Thymus (tissue), 11 donors: Measurements from ENCODE around the gene EME2. TPM values are rescaled to one million over a fixed set of nuclear protein-coding genes. Genes with fewer than 3 reads are reported as not detected.
"Not testable (repeated sequence)": the region's sequence is repeated elsewhere in the genome, so short reads cannot be mapped to it uniquely, and the experiment has no call there.

ENCODE experiments used
- DNase-seq, 9 donors: peaks; one replicate each; pipeline ENCODE4 v3.0.0-alpha.2; 2013; ENCODE audit warnings: low spot score in 9 of 9, low read depth in 6 of 9, missing footprints in 1 of 9
- H3K27ac ChIP-seq, 2 donors: one replicate each; pipeline ENCODE4 v1.5.1; 2013; ENCODE audit warnings: control low read depth in 1 of 2, low read depth in 1 of 2, low read length in 1 of 2, mild to moderate bottlenecking in 1 of 2, moderate library complexity in 1 of 2
- H3K27me3 ChIP-seq, 2 donors: one replicate each; pipeline ENCODE4 v1.5.1; 2013; ENCODE audit warnings: low read length in 1 of 2; ENCODE audit not compliant: control insufficient read depth in 2 of 2, insufficient read depth in 1 of 2
- H3K36me3 ChIP-seq, 2 donors: one replicate each; pipeline ENCODE4 v1.5.1; 2013; ENCODE audit warnings: low read length in 1 of 2, mild to moderate bottlenecking in 1 of 2, moderate library complexity in 1 of 2; ENCODE audit not compliant: control insufficient read depth in 2 of 2, insufficient read depth in 2 of 2
- H3K4me1 ChIP-seq, 2 donors: one replicate each; pipeline ENCODE4 v1.5.1; 2013; ENCODE audit warnings: low read length in 2 of 2; ENCODE audit not compliant: control insufficient read depth in 2 of 2, insufficient read depth in 2 of 2
- H3K4me3 ChIP-seq, 2 donors: one replicate each; pipeline ENCODE4 v1.5.1; 2013; ENCODE audit warnings: low read length in 2 of 2, control low read depth in 1 of 2, mild to moderate bottlenecking in 1 of 2
- H3K9me3 ChIP-seq, 2 donors: one replicate each; pipeline ENCODE4 v1.5.1; 2013; ENCODE audit warnings: low read length in 1 of 2, mild to moderate bottlenecking in 1 of 2; ENCODE audit not compliant: control insufficient read depth in 2 of 2, insufficient read depth in 1 of 2
- WGBS: extraction: QIAGEN DNeasy Blood & Tissue Kit; methylation state at CpG from one replicate; pipeline ENCODE4 v1.1.7; 2013; 5-methylcytosine and 5-hydroxymethylcytosine counted together
- polyA plus RNA-seq: library from polyadenylated mRNA; stranded (reverse); fragments of 200-250 nt; gene quantifications from one replicate; pipeline ENCODE4 v1.2.3, GENCODE V29; 2013
- total RNA-seq: library from RNA; stranded (reverse); fragments of 120-200 nt; gene quantifications from one replicate; pipeline ENCODE4 v1.2.4, GENCODE V29; 2013
- donor health status: healthy.

The EME2 gene
- total and polyA plus RNA-seq, 2 donors, result 6.1 to 13.1 TPM

DNA sequence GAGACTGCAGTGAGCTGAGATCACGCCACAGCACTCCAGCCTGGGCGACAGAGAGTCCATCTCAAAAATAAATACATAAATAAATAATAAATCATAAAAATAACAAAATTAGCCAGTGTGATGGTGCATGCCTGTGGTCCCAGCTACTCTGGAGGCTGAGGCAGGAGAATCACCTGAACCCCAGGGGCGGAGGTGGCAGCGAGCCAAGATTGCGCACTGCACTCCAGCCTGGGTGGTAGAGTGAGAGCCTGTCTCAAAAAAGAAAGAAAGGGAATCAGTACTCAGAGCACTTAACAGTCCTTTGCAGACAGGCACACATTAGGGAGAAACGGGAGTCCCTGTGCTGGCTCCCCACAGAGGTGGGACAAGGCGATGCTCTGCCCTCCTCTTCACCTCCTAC, 41.5 kb upstream of the EME2 start:
- Histone ChIP-seq H3K36me3 (peaks cover 67 to 84% of the 10 kb centered on the region in 2 donors), H3K4me1 (no peaks in the 10 kb centered on the region), H3K9me3 (peaks cover 4 to 22% of the 10 kb centered on the region in 2 donors), H3K4me3 (no peak overlapping the region), H3K27ac (no peak overlapping the region), H3K27me3 (no peaks in the 10 kb centered on the region)
- no peak for DNase-seq
- WGBS, result over 99% methylated on average over 7 of the region's 7 CpGs

DNA sequence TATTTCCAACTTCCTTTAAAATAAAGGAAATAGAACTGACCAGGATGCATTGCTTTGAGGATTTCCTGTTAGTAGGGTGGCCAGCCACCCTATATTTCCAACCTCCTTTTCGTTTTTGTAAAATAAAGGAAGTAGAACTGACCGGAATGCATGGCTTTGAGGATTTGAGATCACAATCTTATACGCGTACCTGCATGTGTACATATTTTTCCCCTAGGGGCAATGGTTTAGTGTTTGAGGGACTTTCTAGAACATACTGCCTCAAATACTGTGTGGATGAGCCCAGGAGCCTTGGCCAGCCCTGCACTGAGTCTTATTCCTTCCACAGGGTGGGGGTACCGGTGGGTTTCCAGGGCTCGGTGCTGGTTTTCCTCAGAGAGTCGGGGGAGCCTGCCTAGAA, 41.0 kb upstream of the EME2 start:
- WGBS, result 82% methylated on average over 7 of the region's 7 CpGs
- Histone ChIP-seq H3K4me1 (no peaks in the 10 kb centered on the region), H3K27me3 (no peaks in the 10 kb centered on the region), H3K27ac (no peak overlapping the region), H3K36me3 (peaks cover 62 to 79% of the 10 kb centered on the region in 2 donors), H3K9me3 (peaks cover 4 to 26% of the 10 kb centered on the region in 2 donors), H3K4me3 (no peak overlapping the region)
- no peak for DNase-seq

GRCh38 chr16:1732071-1732470, 40.5 kb upstream of the EME2 start:
- peaks cover 4 to 29% of the 10 kb centered on the region in 2 donors for H3K9me3 ChIP-seq
- H3K27ac ChIP-seq, result no peak overlapping the region
- H3K4me3 ChIP-seq, result no peak overlapping the region
- peaks cover 61 to 74% of the 10 kb centered on the region in 2 donors for H3K36me3 ChIP-seq
- no peaks in the 10 kb centered on the region for H3K27me3 ChIP-seq
- DNase-seq, result no peak
- WGBS, result 95% methylated on average over 14 of the region's 14 CpGs
- no peaks in the 10 kb centered on the region for H3K4me1 ChIP-seq

DNA sequence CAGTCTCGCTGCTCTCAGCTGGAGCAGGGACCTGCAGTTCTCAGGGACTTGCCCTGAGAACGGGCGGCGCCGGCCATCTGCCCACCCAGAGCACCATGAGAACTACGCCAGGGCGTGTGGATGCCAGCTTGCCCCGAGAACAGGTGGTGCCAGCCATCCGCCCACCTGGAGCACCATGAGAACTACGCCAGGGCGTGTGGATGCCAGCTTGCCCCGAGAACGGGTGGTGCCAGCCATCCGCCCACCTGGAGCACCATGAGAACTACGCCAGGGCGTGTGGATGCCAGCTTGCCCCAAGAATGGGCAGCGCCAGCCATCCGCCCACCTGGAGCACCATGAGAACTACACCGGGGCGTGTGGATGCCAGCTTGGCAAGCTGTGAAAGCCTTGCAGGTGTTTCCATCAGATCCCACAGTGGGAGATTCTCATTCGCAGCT, 40.0 kb upstream of the EME2 start:
- peaks cover 4 to 29% of the 10 kb centered on the region in 2 donors for H3K9me3 ChIP-seq
- H3K4me3 ChIP-seq, H3K27me3 ChIP-seq, H3K4me1 ChIP-seq, DNase-seq, H3K27ac ChIP-seq: not testable (repeated sequence)
- 97% methylated on average over 21 of the region's 21 CpGs for WGBS
- H3K36me3 ChIP-seq, result peaks cover 56 to 69% of the 10 kb centered on the region in 2 donors

DNA sequence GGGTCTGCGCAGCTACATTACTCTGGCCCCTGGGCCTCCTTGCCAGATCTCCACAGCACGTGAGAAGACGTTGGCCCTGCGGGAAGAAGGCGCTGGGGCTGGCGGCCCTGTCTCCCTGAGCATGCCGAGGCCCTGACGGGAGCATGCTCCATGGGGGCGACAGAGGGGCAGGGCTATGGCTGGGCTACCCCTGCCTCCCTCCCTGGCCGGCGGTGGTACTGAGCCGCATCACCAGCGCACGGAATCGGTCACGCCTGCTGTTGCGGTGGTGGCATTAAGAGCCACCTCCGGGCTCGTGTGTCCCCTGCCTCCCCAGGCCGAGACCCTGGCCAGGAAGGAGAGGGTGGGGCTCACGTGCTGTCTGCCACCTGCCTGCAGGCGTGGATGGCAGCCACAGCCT, 38.5 kb upstream of the EME2 start:
- H3K4me3 ChIP-seq, result no peak overlapping the region
- H3K9me3 ChIP-seq, result peaks cover 4 to 42% of the 10 kb centered on the region in 2 donors
- no peaks in the 10 kb centered on the region for H3K4me1 ChIP-seq
- no peaks in the 10 kb centered on the region for H3K27me3 ChIP-seq
- no peak for DNase-seq
- peaks cover 43 to 53% of the 10 kb centered on the region in 2 donors for H3K36me3 ChIP-seq
- H3K27ac ChIP-seq, result no peak overlapping the region
- 98% methylated on average over 22 of the region's 22 CpGs for WGBS

DNA sequence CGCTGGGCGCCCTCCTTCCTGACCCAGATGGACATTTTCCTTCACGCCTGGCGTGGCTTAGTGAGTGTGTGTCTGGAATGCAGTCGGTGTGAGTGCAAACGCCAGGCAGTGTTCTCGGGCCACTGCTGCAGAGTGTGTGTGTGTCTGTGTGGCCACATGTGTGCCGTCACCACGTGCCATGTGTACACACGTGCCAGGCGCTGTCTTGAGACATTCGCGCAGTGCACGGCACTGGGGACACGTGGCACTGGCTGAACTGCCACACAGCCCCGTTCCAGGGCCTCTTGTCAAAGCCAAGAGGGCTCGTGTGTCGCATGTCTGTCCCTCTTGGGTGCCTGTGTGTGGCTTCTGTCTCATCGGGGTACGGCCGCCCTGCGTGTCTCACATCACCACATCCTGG, 37.8 kb upstream of the EME2 start:
- no peaks in the 10 kb centered on the region for H3K27me3 ChIP-seq
- H3K27ac ChIP-seq, result no peak overlapping the region
- H3K4me3 ChIP-seq, result no peak overlapping the region
- peaks cover 38 to 47% of the 10 kb centered on the region in 2 donors for H3K36me3 ChIP-seq
- H3K4me1 ChIP-seq, result no peaks in the 10 kb centered on the region
- WGBS, result 98% methylated on average over 22 of the region's 22 CpGs
- H3K9me3 ChIP-seq, result peaks cover 6 to 49% of the 10 kb centered on the region in 2 donors
- DNase-seq, result no peak

DNA sequence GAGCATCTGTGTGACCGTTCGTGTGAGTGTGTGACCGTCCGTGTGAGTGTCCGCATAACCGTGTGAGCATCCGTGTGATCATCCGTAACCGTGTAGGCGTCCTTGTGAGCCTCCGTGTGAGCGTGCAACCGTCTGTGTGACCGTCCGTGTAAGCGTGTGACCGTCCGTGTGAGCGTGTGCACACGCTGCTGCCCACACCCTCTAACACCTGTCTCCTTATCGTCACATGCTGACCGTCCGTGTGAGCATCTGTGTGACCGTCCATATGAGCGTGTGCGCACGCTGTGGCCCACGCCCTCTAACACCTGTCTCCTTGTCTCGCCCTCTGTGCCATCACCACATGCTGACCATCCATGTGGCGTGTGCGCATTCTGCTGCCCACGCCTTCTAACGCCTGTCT, 32.4 kb upstream of the EME2 start:
- 98% methylated on average over 33 of the region's 33 CpGs for WGBS
- Histone ChIP-seq H3K9me3 (peaks cover 4 to 42% of the 10 kb centered on the region in 2 donors), H3K36me3 (peaks cover 25 to 40% of the 10 kb centered on the region in 2 donors), H3K4me1 (no peaks in the 10 kb centered on the region), H3K27me3 (no peaks in the 10 kb centered on the region), H3K27ac (no peak overlapping the region), H3K4me3 (no peak overlapping the region)
- DNase-seq, result no peak

DNA sequence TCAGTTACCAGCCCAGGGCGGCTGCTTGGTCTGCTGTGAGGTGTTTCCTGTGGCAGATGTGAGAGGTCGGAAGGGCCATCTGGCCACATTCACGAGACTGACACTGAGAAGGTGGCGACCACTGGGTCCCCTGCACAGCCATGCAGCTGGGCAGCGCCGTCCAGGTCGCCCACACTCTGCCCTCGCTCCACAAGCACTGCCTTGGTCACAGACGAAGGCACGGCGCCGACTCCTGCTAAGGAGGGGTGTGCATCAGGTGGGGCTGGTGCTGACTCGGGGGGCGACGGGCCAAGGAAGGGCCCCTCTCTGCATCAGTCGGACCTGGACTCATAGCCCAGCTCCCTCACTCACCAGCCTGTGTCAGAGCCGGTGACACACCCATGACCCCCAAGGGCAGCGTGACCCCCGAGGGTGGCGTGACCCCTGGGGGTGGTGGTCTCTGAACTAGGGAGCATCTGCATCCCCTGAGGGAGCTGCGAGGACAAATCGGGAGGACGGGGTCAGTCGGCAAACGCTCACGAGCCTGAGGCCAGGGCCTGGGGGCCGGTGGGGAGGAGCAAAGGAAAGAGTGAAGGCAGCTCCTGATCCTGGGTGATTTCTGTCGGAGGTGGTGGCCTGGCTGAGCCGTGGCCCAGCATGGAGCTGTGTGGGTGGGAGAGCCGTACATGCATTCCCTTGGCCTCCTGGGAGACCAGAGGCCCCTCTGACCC, 31.7 kb upstream of the EME2 start:
- no peaks in the 10 kb centered on the region for H3K27me3 ChIP-seq
- H3K4me1 ChIP-seq, result no peaks in the 10 kb centered on the region
- WGBS, result 98% methylated on average over 30 of the region's 30 CpGs
- no peak for DNase-seq
- no peak overlapping the region for H3K4me3 ChIP-seq
- H3K27ac ChIP-seq, result no peak overlapping the region
- H3K36me3 ChIP-seq, result peaks cover 25 to 46% of the 10 kb centered on the region in 2 donors
- peaks cover 3 to 35% of the 10 kb centered on the region in 2 donors for H3K9me3 ChIP-seq

DNA sequence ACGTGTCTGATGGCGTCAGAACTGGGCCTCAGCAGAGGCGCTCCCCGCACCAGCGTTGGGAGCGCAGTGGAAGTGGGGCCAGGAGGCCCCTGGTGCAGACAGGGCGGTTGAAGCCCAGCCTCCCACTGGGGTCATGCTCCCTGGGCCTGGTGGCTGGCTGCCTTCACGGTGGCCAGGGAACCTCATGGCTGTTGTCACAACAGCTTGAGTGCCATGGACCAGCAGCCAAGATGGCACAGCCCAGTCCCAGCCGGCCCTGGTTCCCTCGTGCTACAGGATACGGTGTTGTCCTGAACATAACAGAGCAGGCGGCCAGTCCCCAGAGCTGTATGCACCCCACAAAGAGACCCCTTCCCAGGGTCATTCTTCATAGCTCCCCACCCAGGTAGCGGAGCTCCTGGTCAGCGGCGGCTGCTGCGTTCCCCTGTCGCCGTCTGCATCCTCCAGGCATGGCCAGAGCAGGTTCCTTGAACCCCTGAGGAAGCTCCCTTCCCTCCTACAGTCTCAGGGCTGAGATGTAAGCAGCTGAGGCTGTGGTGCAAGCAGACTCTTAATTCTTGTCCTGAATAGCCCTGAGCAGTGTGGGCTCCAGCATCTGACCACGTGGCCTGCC, 31.0 kb upstream of the EME2 start:
- peaks cover 25 to 50% of the 10 kb centered on the region in 2 donors for H3K36me3 ChIP-seq
- no peak overlapping the region for H3K4me3 ChIP-seq
- H3K9me3 ChIP-seq, result peaks cover 3 to 30% of the 10 kb centered on the region in 2 donors
- H3K4me1 ChIP-seq, result no peaks in the 10 kb centered on the region
- no peaks in the 10 kb centered on the region for H3K27me3 ChIP-seq
- 97% methylated on average over 19 of the region's 19 CpGs for WGBS
- DNase-seq, result no peak
- H3K27ac ChIP-seq, result no peak overlapping the region
